Measurements from ENCODE around the gene MTFP1.

- TF ChIP-seq CTCF (IDR thresholded peaks at IDR 0.05; ENCODE audit: low read depth, low read length, missing input control): no peak
- no peak for TF ChIP-seq RAD21 (IDR thresholded peaks at IDR 0.05)
- TF ChIP-seq RXRA (IDR thresholded peaks at IDR 0.05): no peak
- TF ChIP-seq HNF4G (IDR thresholded peaks at IDR 0.05): no peak
- TF ChIP-seq GABPA (IDR thresholded peaks at IDR 0.05 in 1 of 2, conservative IDR thresholded peaks at IDR 0.05 in 1 of 2): no peak
- no peak for TF ChIP-seq TAF1 (conservative IDR thresholded peaks at IDR 0.05)
- no peak for TF ChIP-seq SP1 (IDR thresholded peaks at IDR 0.05)
- no peak for TF ChIP-seq REST (IDR thresholded peaks at IDR 0.05)
- TF ChIP-seq YY1 (IDR thresholded peaks at IDR 0.05): no peak
- TF ChIP-seq ZBTB33 (IDR thresholded peaks at IDR 0.05): no peak
- TF ChIP-seq MAX (IDR thresholded peaks at IDR 0.05): no peak
Measured at GRCh38 chr22:30399718-30400117, 25.9 kb upstream of the MTFP1 start.

All from liver (tissue), 3 donors.